Fibroblast of pulmonary artery (primary cell): Measurements from ENCODE around the gene GOLGA2.

Experiments
- DNase-seq: peaks from one replicate; pipeline ENCODE4 v3.0.0-alpha.2; 2010; ENCODE audit warnings: low read depth
- H3K4me3 ChIP-seq: replicated peaks from 2 replicates; pipeline ENCODE4 v1.5.1; 2011; ENCODE audit warnings: low read depth, mild to moderate bottlenecking, control low read depth, low read length, moderate library complexity
- CTCF ChIP-seq: IDR thresholded peaks from 2 replicates; pipeline ENCODE4 v1.5.1; 2011; ENCODE audit warnings: mild to moderate bottlenecking, control low read depth, low read length, inconsistent platforms; ENCODE audit errors: missing control alignments

GOLGA2 gene

DNA sequence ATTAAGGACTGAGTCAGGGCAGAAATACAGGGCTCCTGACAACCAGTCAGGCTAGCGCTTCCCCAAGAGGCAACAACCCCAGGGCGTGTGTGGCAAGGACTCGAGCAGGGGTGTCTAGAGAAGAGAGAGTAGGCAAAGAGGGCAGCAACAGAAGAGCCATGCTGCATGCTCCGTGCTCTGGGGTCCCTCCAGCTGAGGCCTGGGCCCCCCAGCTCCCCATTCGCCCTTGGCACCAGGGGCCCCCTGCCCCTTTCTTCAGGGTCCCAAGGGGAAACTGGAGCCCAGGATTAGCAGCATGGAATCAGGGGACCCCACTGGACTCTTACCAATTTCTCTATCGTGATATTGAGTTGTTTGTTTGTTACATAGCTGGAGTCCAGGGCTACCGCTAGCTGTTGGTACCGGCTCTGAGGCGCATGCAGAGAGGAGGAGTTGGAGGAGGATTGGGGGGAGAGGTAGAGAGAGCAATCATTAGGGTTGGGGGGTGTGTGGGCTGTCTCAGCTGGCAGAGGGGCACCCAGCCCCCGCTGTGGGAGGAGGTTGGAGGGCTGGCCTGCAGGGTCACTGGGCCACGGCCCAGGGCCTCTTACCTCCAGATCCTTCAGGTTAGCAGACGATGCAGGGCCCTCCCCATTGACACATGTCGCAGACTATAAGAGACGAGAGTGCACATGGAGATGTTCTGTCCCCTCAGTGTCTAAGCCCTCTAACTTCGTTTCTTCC, 8.8 kb downstream of the GOLGA2 start:
- no peak for DNase-seq
- no peak for TF ChIP-seq CTCF
- no peak overlapping the region for H3K4me3 ChIP-seq

DNA sequence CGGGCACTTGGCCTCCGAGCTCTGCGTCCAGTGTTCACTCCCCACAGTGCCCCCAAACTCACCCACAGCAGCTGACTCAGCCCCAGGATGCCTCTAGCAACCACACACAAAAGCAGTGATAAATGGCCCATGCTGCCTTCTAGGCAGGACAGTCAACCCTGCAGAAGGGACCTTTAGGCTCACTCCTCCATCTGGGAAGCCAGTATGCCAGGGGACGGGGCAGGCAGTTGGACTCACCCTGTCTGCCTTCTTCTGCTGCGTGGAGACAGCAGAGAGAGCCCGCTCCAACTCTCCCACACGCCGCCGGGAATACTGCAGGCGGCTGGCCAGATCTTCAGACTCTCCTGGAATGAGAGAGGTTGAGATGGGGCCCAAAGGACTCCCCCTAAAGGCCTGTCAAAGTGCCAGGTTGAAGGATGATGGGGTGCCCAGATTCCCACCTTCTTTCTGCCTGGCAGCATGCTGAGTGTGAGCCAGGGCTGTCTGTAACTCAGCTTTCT, 10.4 kb downstream of the GOLGA2 start:
- no peak overlapping the region for H3K4me3 ChIP-seq
- no peak for TF ChIP-seq CTCF
- DNase-seq, result no peak

- TF ChIP-seq CTCF, result no peak
- DNase-seq, result no peak
- no peak overlapping the region for H3K4me3 ChIP-seq
Measured at GRCh38 chr9:128262687-128263086, 13.1 kb downstream of the GOLGA2 start.

GRCh38 chr9:128260340-128260739, 15.5 kb downstream of the GOLGA2 start:
- no peak for DNase-seq
- TF ChIP-seq CTCF, result no peak
- no peak overlapping the region for H3K4me3 ChIP-seq

DNA sequence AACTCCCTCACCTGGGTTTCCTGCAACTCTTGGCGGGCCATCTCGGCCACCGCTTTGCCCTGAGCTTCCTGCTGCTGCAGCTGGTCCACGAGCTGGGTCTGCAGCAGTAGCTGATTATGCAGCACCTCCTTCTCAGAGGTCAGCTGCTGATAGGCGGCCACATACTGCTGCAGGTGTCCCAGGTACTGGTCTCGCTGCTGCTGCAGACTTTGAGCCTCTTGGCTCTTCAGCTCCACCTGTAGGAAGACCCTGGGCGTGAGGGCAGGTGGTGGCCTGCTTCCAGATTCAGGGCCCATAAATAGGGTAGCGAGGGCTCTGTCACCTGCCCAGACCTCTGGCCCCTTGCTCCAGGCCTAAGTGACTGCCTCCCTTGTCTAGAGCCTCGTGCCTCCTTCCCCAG, 16.7 kb downstream of the GOLGA2 start:
- no peak for DNase-seq
- no peak for TF ChIP-seq CTCF
- no peak overlapping the region for H3K4me3 ChIP-seq

DNA sequence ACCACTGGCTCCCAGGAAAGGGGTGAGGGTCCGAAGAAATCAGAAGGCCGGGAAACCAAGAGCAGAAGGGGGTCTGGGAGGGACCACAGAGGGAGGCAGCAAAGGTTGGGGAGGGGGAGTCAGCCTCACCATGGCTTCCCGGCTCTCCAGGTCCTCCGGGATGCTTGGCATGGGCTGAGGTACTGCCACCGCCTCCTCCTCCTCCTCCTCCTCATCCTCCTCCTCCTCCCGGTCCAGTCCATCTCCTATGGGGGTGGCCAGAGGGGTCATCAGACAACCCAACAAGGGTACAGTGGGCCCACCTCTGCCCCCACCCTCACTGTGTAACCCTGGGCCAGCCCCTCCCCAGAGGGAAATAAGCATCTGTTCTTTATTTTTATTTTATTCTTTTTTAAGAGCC, 17.5 kb downstream of the GOLGA2 start:
- no peak for TF ChIP-seq CTCF
- no peak overlapping the region for H3K4me3 ChIP-seq
- no peak for DNase-seq

- TF ChIP-seq CTCF, result no peak
Measured at GRCh38 chr9:128257907-128258306, 17.9 kb downstream of the GOLGA2 start.

More at GRCh38 chr9:128257907-128258306, 17.9 kb downstream of the GOLGA2 start:
- DNase-seq, result no peak
- H3K4me3 ChIP-seq, result no peak overlapping the region
